Breast epithelium (tissue), 4 donors: ENCODE measurements around the gene LCK. TPM values are rescaled to one million over a fixed set of nuclear protein-coding genes. Genes with fewer than 3 reads are reported as not detected.

Experiments used
- DNase-seq, 2 donors: peaks; one replicate each; pipeline ENCODE4 v3.0.0-alpha.2; 2019; ENCODE audit warnings: low spot score in 2 of 2
- H3K27ac ChIP-seq, 2 donors: fragments of 200-600 bp; sonication (generic) in 1 of 2; one replicate each; pipeline ENCODE4 v1.5.1; 2016 to 2019; ENCODE audit warnings: mild to moderate bottlenecking in 1 of 2
- H3K27me3 ChIP-seq, 2 donors: fragments of 200-600 bp; sonication (generic) in 1 of 2; one replicate each; pipeline versions ENCODE4 v1.5.1 to v1.6.0; 2017 to 2019; ENCODE audit warnings: control low read depth in 1 of 2, mild to moderate bottlenecking in 1 of 2
- H3K36me3 ChIP-seq: fragments of 200-600 bp; one replicate; pipeline ENCODE4 v1.5.1; 2019
- H3K4me1 ChIP-seq, 2 donors: fragments of 200-600 bp; sonication (generic); one replicate each; pipeline ENCODE4 v1.5.1; 2016 to 2019; ENCODE audit warnings: control low read depth in 1 of 2
- H3K4me3 ChIP-seq, 3 donors: fragments of 200-600 bp; sonication (generic); 1 replicate in 2 of 3; 2 replicates in 1 of 3; pipeline ENCODE4 v1.5.1; 2016 to 2019; ENCODE audit warnings: mild to moderate bottlenecking in 3 of 3, moderate library complexity in 2 of 3
- H3K9me3 ChIP-seq, 2 donors: fragments of 200-600 bp; sonication (generic) in 1 of 2; one replicate each; pipeline ENCODE4 v1.5.1; 2016 to 2019; ENCODE audit warnings: control low read depth in 1 of 2
- POLR2A ChIP-seq: fragments of 450-650 bp; IDR thresholded peaks from one replicate; pipeline ENCODE4 v1.6.1; 2016; ENCODE audit warnings: antibody characterized with exemption, mild to moderate bottlenecking, moderate library complexity
- POLR2AphosphoS5 ChIP-seq, 3 donors: sonication (generic); formaldehyde crosslinking; IDR thresholded peaks; one replicate each; pipeline ENCODE4 v1.6.1; 2017; ENCODE audit warnings: antibody characterized with exemption in 3 of 3
- intact Hi-C: fragments of 100-400 bp; cut with DNase I; formaldehyde crosslinking; loops from one replicate; pipeline ENCODE4 v1.15.1; 2023; ENCODE audit warnings: low total_unique reads
- total RNA-seq, 3 donors: library from RNA; depleted of rRNA; stranded (reverse); fragments of >200 nt; gene quantifications; one replicate each; pipeline ENCODE4 v1.1.0, GENCODE V29; 2016
- TF ChIP-seq, protein P1 (sequence below), 3 donors: fragments of 450-650 bp; IDR thresholded peaks; one replicate each; pipeline ENCODE4 v1.5.1; 2016 to 2017; ENCODE audit warnings: antibody characterized with exemption in 3 of 3, mild to moderate bottlenecking in 3 of 3, moderate library complexity in 3 of 3

Gene LCK
- total RNA-seq, 3 donors from 2014 or later, result 2.4 to 4.1 (median 2.9) TPM

GRCh38 chr1:32333251-32333963, 82.3 kb downstream of the LCK start:
- Histone ChIP-seq H3K9me3 (no peaks in the 10 kb centered on the region), H3K27me3 (no peaks in the 10 kb centered on the region), H3K4me1 (peaks cover 17 to 26% of the 10 kb centered on the region in 2 donors), H3K27ac (peak overlapping the region; percentile 62 to 89), H3K36me3 (peaks cover 5% of the 10 kb centered on the region), H3K4me3 (no peak overlapping the region)
- TF ChIP-seq, protein P1, sequence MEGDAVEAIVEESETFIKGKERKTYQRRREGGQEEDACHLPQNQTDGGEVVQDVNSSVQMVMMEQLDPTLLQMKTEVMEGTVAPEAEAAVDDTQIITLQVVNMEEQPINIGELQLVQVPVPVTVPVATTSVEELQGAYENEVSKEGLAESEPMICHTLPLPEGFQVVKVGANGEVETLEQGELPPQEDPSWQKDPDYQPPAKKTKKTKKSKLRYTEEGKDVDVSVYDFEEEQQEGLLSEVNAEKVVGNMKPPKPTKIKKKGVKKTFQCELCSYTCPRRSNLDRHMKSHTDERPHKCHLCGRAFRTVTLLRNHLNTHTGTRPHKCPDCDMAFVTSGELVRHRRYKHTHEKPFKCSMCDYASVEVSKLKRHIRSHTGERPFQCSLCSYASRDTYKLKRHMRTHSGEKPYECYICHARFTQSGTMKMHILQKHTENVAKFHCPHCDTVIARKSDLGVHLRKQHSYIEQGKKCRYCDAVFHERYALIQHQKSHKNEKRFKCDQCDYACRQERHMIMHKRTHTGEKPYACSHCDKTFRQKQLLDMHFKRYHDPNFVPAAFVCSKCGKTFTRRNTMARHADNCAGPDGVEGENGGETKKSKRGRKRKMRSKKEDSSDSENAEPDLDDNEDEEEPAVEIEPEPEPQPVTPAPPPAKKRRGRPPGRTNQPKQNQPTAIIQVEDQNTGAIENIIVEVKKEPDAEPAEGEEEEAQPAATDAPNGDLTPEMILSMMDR (IDR thresholded peaks at IDR 0.05), result no peak
- TF ChIP-seq POLR2AphosphoS5 (IDR thresholded peaks at IDR 0.05), result no peak
- no peak for TF ChIP-seq POLR2A
- DNase-seq, result no peak
- intact Hi-C loops, result no loop called here

- intact Hi-C loops, result no loop called here
- no peaks in the 10 kb centered on the region for H3K36me3 ChIP-seq
- peaks cover 17 to 26% of the 10 kb centered on the region in 2 donors for H3K4me1 ChIP-seq
- peak overlapping the region; percentile 78 to 96 (median 84) for H3K4me3 ChIP-seq
- peak overlapping the region; percentile 84 to 89 for H3K27ac ChIP-seq
- no peak for DNase-seq
- no peaks in the 10 kb centered on the region for H3K9me3 ChIP-seq
- no peak for TF ChIP-seq POLR2AphosphoS5 (IDR thresholded peaks at IDR 0.05)
- no peak for TF ChIP-seq POLR2A
- TF ChIP-seq, protein P1 (IDR thresholded peaks at IDR 0.05), result no peak
- no peaks in the 10 kb centered on the region for H3K27me3 ChIP-seq
Observed at GRCh38 chr1:32334274-32334861, 83.3 kb downstream of the LCK start.

- TF ChIP-seq POLR2AphosphoS5 (IDR thresholded peaks at IDR 0.05), result peak in 1 of 3 donors; percentile 54
- TF ChIP-seq, protein P1 (IDR thresholded peaks at IDR 0.05), result peak; percentile 42 to 70 (median 61)
- TF ChIP-seq POLR2A, result no peak
- intact Hi-C loops, result no loop called here
- Histone ChIP-seq H3K27me3 (no peaks in the 10 kb centered on the region), H3K4me1 (peaks cover 17 to 26% of the 10 kb centered on the region in 2 donors), H3K4me3 (peak overlapping the region; percentile 78 to 96 (median 84)), H3K9me3 (no peaks in the 10 kb centered on the region), H3K36me3 (no peaks in the 10 kb centered on the region), H3K27ac (peak overlapping the region; percentile 84 to 89)
- no peak for DNase-seq
Observed at GRCh38 chr1:32334864-32335534, 83.9 kb downstream of the LCK start.

DNA sequence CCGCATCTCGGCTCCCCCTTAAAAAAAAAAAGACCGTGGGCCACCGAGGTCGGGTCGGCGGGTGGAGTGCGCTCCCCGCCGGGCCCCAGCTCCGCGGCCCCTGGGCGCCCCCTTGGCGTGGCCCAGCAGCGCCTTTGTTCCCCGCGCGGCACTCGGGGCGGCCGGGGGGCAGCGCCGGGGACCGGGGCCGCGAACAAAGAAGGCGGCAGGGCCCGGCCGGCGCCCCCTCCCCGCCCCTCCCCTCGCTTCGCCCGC, 84.4 kb downstream of the LCK start:
- intact Hi-C loops, result no loop called here
- H3K27ac ChIP-seq, result peak overlapping the region; percentile 84 to 89
- H3K36me3 ChIP-seq, result no peaks in the 10 kb centered on the region
- DNase-seq, result no peak
- H3K4me1 ChIP-seq, result peaks cover 17 to 26% of the 10 kb centered on the region in 2 donors
- no peaks in the 10 kb centered on the region for H3K9me3 ChIP-seq
- peak overlapping the region; percentile 78 to 96 (median 84) for H3K4me3 ChIP-seq
- no peaks in the 10 kb centered on the region for H3K27me3 ChIP-seq
- no peak for TF ChIP-seq POLR2A
- TF ChIP-seq, protein P1 (IDR thresholded peaks at IDR 0.05), result no peak
- TF ChIP-seq POLR2AphosphoS5 (IDR thresholded peaks at IDR 0.05), result no peak

Other genes starting within 250 kb of the LCK start
- gene KHDRBS1, start 237.4 kb upstream of the LCK start, total RNA-seq, result 10 to 100 TPM; 58.2 to 78.7 (median 66.9) TPM
- 1 to 10 TPM; 4.2 to 6.2 (median 4.8) TPM for gene TMEM39B, start 178.3 kb upstream of the LCK start, total RNA-seq
- 10 to 100 TPM; 35.5 to 53.1 (median 40.6) TPM for gene KPNA6, start 143.2 kb upstream of the LCK start, total RNA-seq
- gene TXLNA, start 71.6 kb upstream of the LCK start, total RNA-seq, result 10 to 100 TPM; 38.7 to 51.8 (median 45.8) TPM
- 1 to 10 TPM; 1.4 to 5.2 (median 4.1) TPM for gene CCDC28B, start 50.7 kb upstream of the LCK start, total RNA-seq
- 1 to 10 TPM; 1.8 to 3.5 (median 2.3) TPM for gene IQCC, start 45.6 kb upstream of the LCK start, total RNA-seq
- under 1 TPM in 1 of 3 donors, not detected in 2; 0.33 TPM for gene DCDC2B, start 42.2 kb upstream of the LCK start, total RNA-seq
- gene TMEM234, start 28.9 kb upstream of the LCK start, total RNA-seq, result 10 to 100 TPM in 2 of 3 donors, 1 to 10 TPM in 1; 5.8 to 20.6 (median 13.4) TPM
- 100 to 1,000 TPM; 177 to 222 (median 190) TPM for gene EIF3I, start 28.9 kb upstream of the LCK start, total RNA-seq
- gene FAM167B, start 4.0 kb upstream of the LCK start, total RNA-seq, result 1 to 10 TPM in 2 of 3 donors, under 1 TPM in 1; 0.64 to 6.9 (median 1.2) TPM
- 10 to 100 TPM; 31.8 to 87.5 (median 87.4) TPM for gene HDAC1, start 40.8 kb downstream of the LCK start, total RNA-seq
- 10 to 100 TPM; 33.4 to 82.8 (median 47.9) TPM for gene MARCKSL1, start 85.0 kb downstream of the LCK start, total RNA-seq
- 10 to 100 TPM in 2 of 3 donors, 1 to 10 TPM in 1; 8.8 to 15.8 (median 10.2) TPM for gene FAM229A, start 111.2 kb downstream of the LCK start, total RNA-seq
- gene TSSK3, start 111.3 kb downstream of the LCK start, total RNA-seq, result 1 to 10 TPM; 1.4 to 3.9 (median 3.4) TPM
- gene BSDC1, start 143.2 kb downstream of the LCK start, total RNA-seq, result 100 to 1,000 TPM in 1 of 3 donors, 10 to 100 TPM in 2; 86.9 to 123 (median 95.1) TPM
- gene ZBTB8B, start 213.8 kb downstream of the LCK start, total RNA-seq, result under 1 TPM; under 0.01 to 0.15 (median under 0.01) TPM